GM18868 (cell line): ENCODE measurements around the gene CCL8.

ENCODE experiments used
- ATAC-seq: cut with Tn5 transposase; IDR thresholded peaks from one replicate; pipeline ENCODE4 v1.9.1; 2021; ENCODE audit warnings: mild to moderate bottlenecking, moderate library complexity; ENCODE audit not compliant: unreplicated experiment

Gene CCL8

GRCh38 chr17:34366529-34367107, 47.4 kb downstream of the CCL8 start:
- no peak for ATAC-seq

- ATAC-seq = no peak
These were observed 48.4 kb downstream of the CCL8 start for GRCh38 chr17:34367486-34368195.

GRCh38 chr17:34368196-34368945, 49.1 kb downstream of the CCL8 start:
- ATAC-seq = no peak

- no peak for ATAC-seq
These were observed 49.8 kb downstream of the CCL8 start for GRCh38 chr17:34368946-34369500.

- no peak for ATAC-seq
These were observed 50.3 kb downstream of the CCL8 start for GRCh38 chr17:34369571-34369970.

- ATAC-seq = no peak
These were observed 51.3 kb downstream of the CCL8 start for GRCh38 chr17:34370376-34370996.

GRCh38 chr17:34370997-34371395, 51.8 kb downstream of the CCL8 start:
- no peak for ATAC-seq
